GM18870 (cell line): ENCODE measurements around the gene SLC46A3.
"Not testable (repeated sequence)": the region's sequence is repeated elsewhere in the genome, so short reads cannot be mapped to it uniquely, and the experiment has no call there.

Experiments
- ATAC-seq: cut with Tn5 transposase; IDR thresholded peaks from one replicate; pipeline ENCODE4 v1.9.1; 2021; ENCODE audit warnings: moderate library complexity; ENCODE audit not compliant: unreplicated experiment

Gene SLC46A3

DNA sequence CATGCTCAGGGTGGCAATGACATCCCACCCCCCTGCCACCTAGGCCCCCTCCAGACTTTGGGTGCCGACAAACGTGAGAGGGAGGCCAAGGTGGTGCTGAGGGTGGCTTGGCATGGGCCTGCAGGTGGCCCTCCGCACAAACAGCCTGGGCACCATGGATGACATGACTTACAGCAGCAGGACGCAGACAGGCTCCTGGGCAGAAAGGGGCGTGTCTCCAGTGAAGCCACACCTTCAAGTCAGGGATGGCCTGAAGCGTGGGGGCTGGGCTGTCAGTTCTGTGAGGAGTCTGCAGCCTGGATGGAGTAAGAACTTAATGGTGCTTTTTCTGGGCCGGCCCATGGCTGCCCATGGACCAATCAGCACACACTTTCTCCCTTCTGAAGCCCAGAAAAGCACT is 34.5 kb downstream of the SLC46A3 start:
- no peak for ATAC-seq

DNA sequence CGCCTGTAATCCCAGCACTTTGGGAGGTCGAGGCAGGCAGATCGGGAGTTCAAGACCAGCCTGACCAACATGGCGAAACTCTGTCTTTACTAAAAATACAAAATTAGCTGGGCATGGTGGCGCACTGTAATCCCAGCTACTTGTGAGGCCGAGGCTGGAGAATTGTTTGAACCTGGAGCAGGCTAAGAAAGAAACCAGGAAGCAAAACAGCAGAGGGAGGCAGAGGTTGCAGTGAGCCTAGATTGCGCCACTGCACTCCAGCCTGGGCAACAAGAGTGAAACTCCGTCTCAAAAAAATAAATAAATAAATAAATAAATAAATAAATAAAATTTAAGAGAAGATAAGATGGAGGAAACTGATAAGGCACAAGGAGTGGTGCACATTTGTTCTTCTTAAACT is 35.6 kb downstream of the SLC46A3 start:
- ATAC-seq = not testable (repeated sequence)

DNA sequence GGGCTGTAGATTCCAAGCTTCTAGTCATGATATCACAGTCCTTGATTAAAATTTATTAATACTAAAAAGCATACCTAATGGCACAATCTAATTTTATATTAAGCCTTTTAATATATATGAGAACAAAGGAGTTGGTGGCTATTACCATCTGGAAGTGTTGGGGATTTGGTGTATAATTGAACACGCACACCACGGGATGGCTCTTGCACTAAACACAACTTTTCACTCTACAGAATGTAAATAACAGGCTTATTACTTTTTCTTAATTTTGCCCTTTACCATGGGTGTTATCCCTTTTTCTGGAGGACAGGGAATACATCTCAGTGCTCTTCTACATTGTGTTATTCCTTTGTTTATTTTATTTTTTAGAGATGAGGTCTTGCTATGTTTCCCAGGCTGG is 38.2 kb downstream of the SLC46A3 start:
- no peak for ATAC-seq

DNA sequence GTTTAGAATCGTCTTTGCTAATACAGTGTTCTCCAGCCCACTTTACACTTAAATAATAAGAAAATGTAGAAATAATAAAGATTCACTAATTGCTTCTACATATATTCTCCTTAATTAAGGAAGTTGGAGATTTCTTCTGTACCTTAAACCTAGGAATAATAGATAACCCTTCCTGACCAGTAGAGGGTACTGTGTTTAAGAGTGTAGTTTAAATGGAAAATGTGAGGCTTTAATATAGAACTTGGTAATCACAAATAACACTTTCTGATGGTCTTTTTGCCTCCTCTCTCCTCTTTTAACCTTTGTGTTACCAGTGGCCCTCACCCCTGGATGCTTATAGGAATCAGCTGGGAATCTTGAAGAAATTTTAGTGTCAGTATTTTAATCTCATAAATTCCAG is 39.1 kb downstream of the SLC46A3 start:
- no peak for ATAC-seq

DNA sequence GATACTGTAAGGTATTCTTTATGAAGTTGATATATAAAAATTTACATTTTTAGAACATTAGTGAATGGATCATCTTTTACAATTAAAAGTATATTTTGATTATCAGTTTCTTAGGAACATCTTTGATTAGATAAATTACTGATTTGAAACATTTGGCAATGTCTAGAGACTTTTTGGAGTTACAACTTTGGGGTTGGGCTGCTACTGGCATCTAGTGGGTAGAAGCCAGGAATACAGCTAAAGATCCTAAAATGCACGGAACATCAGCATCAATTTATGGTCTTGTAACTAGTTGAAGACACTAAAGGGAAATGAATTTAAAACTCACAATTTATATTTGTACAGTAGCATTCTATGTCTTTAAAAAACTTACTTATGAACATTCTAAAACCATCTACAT is 40.0 kb downstream of the SLC46A3 start:
- ATAC-seq = no peak

DNA sequence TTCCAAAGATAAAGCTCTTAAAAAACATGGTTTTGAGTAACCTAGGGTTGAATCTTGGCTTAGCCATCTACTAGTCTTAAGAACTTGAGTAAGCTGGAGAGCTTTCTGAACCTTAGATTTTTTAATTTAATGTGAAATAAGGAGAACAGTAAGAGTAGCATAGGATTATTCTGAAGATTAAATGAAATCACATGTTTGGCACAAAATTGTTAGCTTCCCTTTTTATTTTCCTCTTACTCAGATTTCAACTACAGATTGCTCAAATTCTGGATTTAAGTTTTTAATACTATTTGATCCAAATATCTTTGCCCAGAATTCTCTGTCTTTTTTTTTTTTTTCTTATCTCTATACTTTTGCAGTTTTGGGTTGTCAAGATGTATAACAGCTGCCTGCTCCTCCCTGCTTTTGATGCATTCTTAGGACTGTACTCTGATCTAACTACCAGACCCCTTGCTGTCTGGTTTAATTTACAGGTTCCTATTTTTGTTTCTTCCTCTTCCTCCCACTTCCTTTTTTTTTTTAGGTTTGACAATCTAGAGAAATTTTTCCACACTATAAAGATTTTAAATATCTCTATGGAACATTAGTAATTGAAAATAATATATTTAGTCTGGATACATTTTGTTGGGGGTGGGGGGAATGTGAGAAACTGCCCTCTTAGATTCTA is 47.5 kb downstream of the SLC46A3 start:
- ATAC-seq = no peak

DNA sequence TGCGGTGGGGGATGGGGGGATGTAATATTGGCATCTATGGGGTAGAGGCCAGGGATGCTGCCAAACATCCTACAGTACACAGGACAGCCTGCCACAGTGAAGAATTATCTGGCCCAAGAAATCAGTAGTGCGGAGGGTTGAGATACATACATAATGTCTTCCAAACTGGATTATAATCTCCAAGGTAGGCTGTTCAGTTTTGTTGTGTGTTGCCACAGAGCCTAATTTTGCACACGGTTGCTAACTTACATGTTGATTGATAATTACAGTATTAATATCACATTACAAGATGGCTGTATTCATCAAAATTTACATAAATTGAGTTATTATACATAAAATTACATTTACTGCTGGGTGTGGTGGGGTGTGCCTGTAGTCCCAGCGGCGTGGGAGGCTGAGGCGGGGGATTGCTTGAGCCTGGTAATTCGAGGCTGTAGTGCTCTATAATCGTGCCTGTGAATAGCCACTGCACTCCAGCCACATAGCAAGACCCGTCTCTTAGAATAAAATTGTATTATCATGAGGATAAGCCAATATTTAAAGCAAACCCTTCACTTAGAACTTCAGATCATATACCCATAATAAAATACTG is 51.8 kb downstream of the SLC46A3 start:
- no peak for ATAC-seq

DNA sequence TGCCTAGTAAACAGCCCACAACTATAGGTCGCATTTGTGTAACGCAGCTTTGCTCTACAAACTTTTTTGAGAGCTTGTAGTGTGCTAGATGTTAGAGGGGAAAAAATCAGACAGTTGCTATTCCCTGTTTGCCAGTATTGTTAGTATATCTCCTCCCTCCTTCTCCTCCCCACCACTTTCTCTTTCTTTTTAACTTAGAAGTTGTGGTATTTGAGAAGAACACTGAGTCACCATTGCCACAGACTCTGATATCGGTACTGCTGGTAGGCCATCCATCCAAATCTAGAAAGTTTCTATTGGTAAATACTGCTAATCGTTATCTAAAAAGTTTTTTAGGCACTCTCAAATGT is 59.2 kb downstream of the SLC46A3 start:
- ATAC-seq = peak; percentile 34

DNA sequence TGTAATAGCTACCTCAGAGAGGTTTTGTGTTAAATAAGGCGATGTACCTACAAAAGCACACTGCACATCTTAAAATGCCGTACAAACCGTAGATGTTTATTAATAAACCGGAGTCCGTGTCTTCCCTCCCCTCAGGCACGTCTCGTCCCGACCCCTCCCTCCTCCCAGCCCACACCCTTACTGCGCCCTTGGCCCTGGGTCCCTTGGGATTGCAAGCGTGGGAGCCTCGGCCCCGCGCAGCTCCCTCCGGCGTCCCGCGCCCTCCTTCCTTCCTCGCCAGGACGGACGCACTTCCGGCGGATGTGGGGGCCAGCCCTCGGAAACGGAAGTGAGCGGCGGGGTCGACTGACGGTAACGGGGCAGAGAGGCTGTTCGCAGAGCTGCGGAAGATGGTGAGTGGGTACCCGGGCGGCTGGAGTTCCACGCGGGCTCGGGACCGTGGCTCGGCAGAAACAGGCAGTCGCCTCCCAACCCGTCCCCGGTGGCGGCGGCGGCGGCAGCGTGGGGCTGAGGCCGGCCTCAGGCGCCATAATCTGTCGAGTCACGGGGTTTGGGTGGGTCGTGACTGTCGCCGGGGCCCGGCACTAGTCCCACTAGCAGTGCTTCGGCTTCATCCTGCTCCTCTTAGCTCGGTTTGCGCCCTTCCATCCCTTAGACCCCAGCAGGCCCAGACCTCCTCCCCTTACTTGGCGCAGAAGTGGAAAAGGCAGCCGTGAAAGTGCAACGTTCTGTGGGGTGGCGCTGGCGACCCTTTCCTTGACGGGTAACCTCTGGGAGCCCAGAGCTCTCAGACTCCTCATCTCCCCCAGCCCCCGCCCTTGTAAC is 59.8 kb downstream of the SLC46A3 start, which contains the start of gene POMP:
TSS of gene POMP (plus strand) at position 335 of the 825 bp plus-strand sequence. CDS start at position 390, 55 bp downstream.
- peak; percentile 57 for ATAC-seq

DNA sequence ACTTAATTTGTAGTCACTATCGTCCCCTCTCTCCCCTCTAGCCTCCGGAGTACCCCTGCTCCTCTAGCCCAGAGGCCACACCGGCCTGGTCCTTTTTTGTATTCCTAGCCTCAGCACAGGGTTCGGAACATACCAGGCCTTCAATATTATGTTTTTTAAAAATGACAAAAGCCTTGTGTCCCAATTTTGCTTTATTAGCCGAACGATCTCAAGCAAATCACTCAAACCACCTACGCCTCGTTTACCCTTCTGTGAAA is 60.3 kb downstream of the SLC46A3 start:
- ATAC-seq = no peak

DNA sequence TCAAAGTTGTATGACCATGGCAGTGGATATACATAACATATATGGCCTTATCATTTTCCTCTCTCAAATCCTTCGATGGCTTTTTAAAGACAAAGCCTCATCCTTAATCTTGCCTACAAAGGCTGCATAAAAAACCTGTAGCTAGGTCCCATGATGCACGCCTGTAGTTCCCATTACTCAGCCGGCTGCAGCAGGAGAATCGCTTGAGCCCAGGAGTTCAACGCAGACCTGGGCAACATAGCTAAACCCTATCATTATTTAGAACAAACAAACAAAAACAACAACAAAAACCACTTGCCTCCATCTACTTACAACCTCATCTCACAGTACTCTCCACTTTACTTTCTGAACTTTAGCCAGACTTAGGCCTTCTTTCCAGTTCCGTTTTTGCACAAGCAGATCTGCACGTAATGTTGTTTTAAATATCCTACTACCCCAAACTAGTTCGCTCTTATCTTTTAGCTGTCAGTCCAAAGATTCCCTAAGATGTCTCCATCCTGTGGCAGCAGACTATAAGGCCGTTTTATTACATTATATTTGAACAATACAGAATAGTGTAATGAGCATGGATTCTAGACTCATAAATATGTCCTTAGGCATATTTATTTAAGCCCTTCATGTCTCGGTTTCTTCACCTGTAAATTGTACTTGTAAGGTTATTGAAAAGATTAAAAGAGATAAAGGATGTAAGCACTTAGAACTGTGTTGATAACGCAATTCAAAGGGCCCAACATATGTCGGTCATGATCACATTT is 60.8 kb downstream of the SLC46A3 start:
- ATAC-seq = no peak

DNA sequence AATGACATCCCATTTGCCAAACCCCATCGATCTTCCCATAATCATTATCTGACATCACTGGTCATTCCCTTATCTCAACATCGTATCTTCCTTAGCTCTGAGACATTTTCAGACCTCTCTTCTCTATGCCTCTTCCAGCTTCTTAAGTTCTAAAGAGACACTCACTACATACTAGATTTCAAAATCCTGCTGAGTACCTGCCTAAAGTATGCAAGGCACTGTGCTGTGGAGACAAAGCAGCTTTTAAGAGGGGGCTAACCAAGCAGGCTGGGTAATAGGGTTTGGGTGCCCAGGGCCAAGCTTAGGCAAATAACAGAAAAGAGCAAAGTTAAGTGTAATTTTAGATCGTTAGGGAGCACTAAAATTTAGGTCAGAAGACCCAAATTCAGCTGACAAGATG is 63.2 kb downstream of the SLC46A3 start:
- ATAC-seq = no peak

DNA sequence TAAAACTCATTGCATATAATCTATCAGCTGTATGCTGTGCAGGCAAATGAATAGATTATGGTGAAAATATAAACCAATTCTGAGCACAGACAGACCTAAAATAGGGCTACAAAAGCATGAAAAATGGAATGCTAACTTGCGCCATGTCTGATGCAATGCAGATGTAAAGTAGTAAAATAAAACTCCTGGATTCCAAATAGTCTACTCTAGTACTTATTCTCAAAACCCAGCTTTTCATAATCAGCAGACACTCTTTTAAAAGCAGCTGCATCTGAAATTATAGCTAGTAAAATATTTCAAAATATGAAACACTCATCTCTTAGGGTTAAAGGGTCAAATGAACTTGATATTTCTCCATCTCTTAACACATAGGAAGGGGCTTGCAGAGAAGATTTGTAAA is 64.5 kb downstream of the SLC46A3 start:
- no peak for ATAC-seq

DNA sequence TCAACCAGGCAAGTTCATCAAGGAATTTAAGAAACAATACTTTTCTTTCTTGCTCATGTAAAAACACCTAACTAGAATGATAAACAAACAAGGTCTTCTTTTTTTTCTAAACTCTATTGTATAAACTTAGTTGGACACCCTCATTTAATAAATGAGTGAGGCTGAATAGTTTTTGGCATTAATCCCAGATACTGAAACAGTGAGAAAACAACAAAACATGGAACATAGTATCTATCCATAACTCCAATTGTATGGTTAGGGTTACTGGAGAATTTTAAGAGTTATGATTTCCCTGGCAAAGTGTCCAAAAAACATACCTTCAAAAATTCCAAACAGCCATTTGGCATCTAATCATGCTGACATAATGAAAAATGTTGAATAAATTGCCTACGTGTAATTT is 65.7 kb downstream of the SLC46A3 start:
- ATAC-seq = no peak

DNA sequence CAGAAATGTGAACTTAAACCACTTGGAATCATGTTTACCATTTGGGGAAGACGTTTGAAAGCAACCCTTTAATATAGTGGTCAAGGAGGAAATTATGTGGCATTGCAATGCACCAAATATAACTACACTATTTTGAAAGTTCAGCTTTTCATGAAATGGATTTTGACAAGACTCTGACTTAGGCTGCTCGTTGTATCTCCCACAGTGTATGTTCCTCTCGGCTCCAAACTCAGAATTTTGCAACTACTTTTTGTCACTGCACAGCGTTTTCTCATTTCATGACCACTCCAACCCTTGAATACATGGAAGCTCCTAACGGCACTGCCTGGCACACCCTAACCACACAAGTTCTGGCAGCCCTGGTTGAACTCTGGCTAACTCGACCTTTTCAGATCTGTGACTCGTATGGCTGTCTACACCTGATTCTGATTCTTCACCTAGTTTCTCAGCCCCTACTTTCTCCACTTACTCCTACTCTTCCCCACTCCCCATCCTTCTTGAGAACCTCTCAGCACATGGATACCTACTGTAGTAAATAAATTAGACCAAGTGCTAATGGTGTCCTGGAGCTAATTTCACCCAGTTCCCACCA is 66.9 kb downstream of the SLC46A3 start:
- ATAC-seq = no peak

DNA sequence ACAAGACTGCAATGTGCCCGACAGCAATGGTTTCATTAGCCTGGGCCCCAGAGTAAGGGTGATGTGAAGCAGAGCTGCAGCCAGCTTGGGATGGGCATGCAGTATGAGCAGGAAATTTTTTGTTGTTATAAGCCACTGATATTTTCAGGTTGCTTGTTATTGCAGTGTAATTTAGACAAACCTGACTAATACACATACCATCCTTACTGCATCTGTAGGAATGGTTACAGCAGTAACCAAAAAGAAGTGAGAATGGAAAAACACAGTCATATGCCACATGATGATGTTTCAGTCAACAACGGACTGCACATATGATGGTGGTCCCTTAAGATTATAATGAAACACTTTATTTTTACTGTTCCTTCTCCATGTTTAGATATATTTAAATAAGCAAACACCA is 68.5 kb downstream of the SLC46A3 start:
- peak; percentile 47 for ATAC-seq
